Natural killer cell (primary cell): ENCODE measurements around the gene RCBTB2. TPM values are rescaled to one million over a fixed set of nuclear protein-coding genes. Genes with fewer than 3 reads are reported as not detected.

Source experiments
- ATAC-seq, 3 donors: fragments of 150-1000 bp in 2 of 3; fragments of 200-7000 bp in 1 of 3; cut with Tn5 transposase; 1 replicate in 1 of 3; 2 replicates in 2 of 3; pipeline ENCODE4 v1.10.0; 2021; ENCODE audit warnings: mild to moderate bottlenecking in 2 of 3, moderate library complexity in 2 of 3
- DNase-seq, 2 donors: peaks; one replicate each; pipeline versions ENCODE4 v3.0.0 to v3.0.0-alpha.2; 2013 to 2021; ENCODE audit warnings: mixed read lengths in 1 of 2
- H3K27ac ChIP-seq: one replicate; pipeline ENCODE4 v1.5.1; 2013; ENCODE audit warnings: mild to moderate bottlenecking, low read length
- H3K27me3 ChIP-seq: one replicate; pipeline ENCODE4 v1.6.1; 2013; ENCODE audit warnings: low read length; ENCODE audit not compliant: control insufficient read depth, insufficient read depth
- H3K36me3 ChIP-seq: one replicate; pipeline ENCODE4 v1.6.1; 2013; ENCODE audit warnings: low read length; ENCODE audit not compliant: control insufficient read depth, insufficient read depth
- H3K4me1 ChIP-seq: one replicate; pipeline ENCODE4 v1.6.1; 2013; ENCODE audit warnings: low read length; ENCODE audit not compliant: control insufficient read depth, insufficient read depth
- H3K4me3 ChIP-seq: one replicate; pipeline ENCODE4 v1.5.1; 2013; ENCODE audit warnings: low read length
- H3K9me3 ChIP-seq: one replicate; pipeline ENCODE4 v1.6.1; 2013; ENCODE audit warnings: low read length; ENCODE audit not compliant: control insufficient read depth, insufficient read depth
- H3K27ac Mint-ChIP-seq, 2 donors: one replicate each; pipeline ENCODE4 v1.8.0; 2022; ENCODE audit warnings: mild to moderate bottlenecking in 2 of 2, mixed read lengths in 2 of 2, moderate library complexity in 1 of 2
- H3K27me3 Mint-ChIP-seq, 2 donors: one replicate each; pipeline ENCODE4 v1.8.0; 2022; ENCODE audit warnings: low read depth in 2 of 2, mixed read lengths in 2 of 2
- H3K36me3 Mint-ChIP-seq: one replicate; pipeline ENCODE4 v1.8.0; 2022; ENCODE audit warnings: mixed read lengths
- H3K4me1 Mint-ChIP-seq, 2 donors: one replicate each; pipeline ENCODE4 v1.8.0; 2022; ENCODE audit warnings: mixed read lengths in 2 of 2
- H3K4me3 Mint-ChIP-seq: one replicate; pipeline ENCODE4 v1.8.0; 2022; ENCODE audit warnings: mild to moderate bottlenecking, moderate library complexity, mixed read lengths
- H3K9me3 Mint-ChIP-seq, 2 donors: one replicate each; pipeline ENCODE4 v1.8.0; 2022; ENCODE audit warnings: mixed read lengths in 2 of 2
- CTCF ChIP-seq: fragments of 200-600 bp; IDR thresholded peaks from one replicate; pipeline ENCODE4 v1.8.0; 2022; ENCODE audit warnings: antibody characterized with exemption
- WGBS: methylation state at CpG from one replicate; pipeline ENCODE4 v1.1.7; 2013; ENCODE audit warnings: missing lambda C conversion rate; ENCODE audit not compliant: insufficient coverage; 5-methylcytosine and 5-hydroxymethylcytosine counted together
- intact Hi-C: fragments of 100-400 bp; cut with micrococcal nuclease; formaldehyde crosslinking; loops from one replicate; pipeline ENCODE4 v1.14.2; 2022
- total RNA-seq, 4 donors: library from RNA; stranded (reverse); fragments of 120-200 nt in 1 of 4; gene quantifications; one replicate each; pipeline versions ENCODE4 v1.2.3 to v1.2.4, GENCODE V29; 2013 to 2022

Gene RCBTB2
- total RNA-seq, 3 donors from 2014 or later (not counting 1 experiment from before 2014, with no cell fraction given), result 21.9 to 27.1 (median 24.2) TPM

DNA sequence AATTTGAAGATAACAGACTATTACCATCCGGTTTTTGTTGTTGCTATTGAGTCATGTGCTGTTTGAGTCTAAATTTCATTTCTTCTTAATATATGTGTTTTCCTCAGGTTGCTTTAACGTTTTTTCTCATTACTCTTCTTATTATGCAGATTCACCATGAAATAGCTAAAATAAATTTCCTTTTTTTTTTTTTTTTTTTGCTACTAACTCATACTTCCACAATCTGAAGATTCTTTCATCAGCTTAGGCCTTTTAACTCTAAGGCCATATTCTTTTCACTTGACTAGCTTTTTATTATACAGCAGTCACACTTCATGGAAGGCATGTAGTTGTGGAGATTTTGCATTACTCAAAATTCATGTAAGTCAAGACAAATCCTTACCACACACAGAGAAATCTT is 23.9 kb upstream of the RCBTB2 start:
- no peak overlapping the region for H3K27ac ChIP-seq
- no peak for DNase-seq
- H3K4me3 Mint-ChIP-seq, result no peak overlapping the region
- no peak overlapping the region for H3K27ac Mint-ChIP-seq
- no peak overlapping the region for H3K4me3 ChIP-seq
- no peak for TF ChIP-seq CTCF
- H3K9me3 ChIP-seq, result peaks cover 6% of the 10 kb centered on the region
- ATAC-seq, result no peak
- intact Hi-C loops, result no loop called here
- no peaks in the 10 kb centered on the region for H3K36me3 ChIP-seq
- H3K9me3 Mint-ChIP-seq, result no peaks in the 10 kb centered on the region
- peaks cover 6% of the 10 kb centered on the region for H3K27me3 ChIP-seq
- H3K4me1 Mint-ChIP-seq, result peaks cover 20 to 25% of the 10 kb centered on the region in 2 donors
- H3K36me3 Mint-ChIP-seq, result peaks cover 5% of the 10 kb centered on the region
- 17% methylated on average over 1 of the region's 2 CpGs for WGBS
- H3K4me1 ChIP-seq, result peaks cover 8% of the 10 kb centered on the region
- no peaks in the 10 kb centered on the region for H3K27me3 Mint-ChIP-seq

DNA sequence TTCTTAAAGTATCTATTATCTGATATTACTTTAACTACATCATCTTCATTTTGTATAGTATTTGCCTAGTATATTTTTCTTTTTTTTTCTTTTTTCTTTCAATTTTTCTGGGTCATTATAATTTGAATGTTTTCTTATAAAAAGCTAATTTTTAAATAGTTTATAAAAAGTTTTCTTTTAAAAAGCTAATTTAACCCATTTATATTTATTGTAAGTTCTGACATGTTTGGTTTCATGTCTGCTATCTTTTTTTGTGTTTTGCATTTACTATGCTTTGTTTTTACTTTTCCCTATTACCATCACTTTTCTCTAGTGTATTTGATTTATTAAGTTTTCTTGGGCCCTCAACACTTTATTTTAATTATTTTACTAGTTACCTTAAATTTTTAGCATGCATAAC is 22.6 kb upstream of the RCBTB2 start:
- DNase-seq (no peak), ATAC-seq (no peak)
- no peaks in the 10 kb centered on the region for H3K4me1 ChIP-seq
- H3K27me3 ChIP-seq, result peaks cover 6% of the 10 kb centered on the region
- H3K9me3 ChIP-seq, result peaks cover 20% of the 10 kb centered on the region
- H3K4me1 Mint-ChIP-seq, result peaks cover 7 to 13% of the 10 kb centered on the region in 2 donors
- no peak overlapping the region for H3K27ac Mint-ChIP-seq
- H3K36me3 Mint-ChIP-seq, result peaks cover 5% of the 10 kb centered on the region
- H3K27me3 Mint-ChIP-seq, result no peaks in the 10 kb centered on the region
- H3K27ac ChIP-seq, result no peak overlapping the region
- intact Hi-C loops, result no loop called here
- no peak overlapping the region for H3K4me3 Mint-ChIP-seq
- no peaks in the 10 kb centered on the region for H3K36me3 ChIP-seq
- no peak for TF ChIP-seq CTCF
- no peak overlapping the region for H3K4me3 ChIP-seq
- no peaks in the 10 kb centered on the region for H3K9me3 Mint-ChIP-seq

DNA sequence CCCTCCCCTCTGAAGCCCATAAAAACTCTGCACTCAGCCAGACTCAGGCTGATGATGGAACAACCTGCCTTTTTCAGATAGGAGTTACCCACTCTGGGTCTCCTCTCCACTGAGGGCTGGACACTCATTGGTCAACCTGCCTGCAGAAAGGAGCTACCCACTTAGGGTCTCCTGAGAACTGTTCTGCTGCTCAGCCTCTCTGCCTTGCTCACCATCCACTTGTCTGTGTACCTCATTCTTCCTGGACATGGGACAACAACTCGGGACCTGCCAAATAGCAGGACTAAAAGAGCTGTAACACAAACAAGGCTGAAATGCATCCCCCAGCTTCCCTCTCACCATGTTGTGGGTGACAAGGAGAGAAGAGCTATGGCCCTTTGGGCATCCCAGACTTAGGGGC is 18.4 kb upstream of the RCBTB2 start:
- H3K36me3 Mint-ChIP-seq, result peaks cover 5% of the 10 kb centered on the region
- H3K4me1 Mint-ChIP-seq, result peaks cover 0 to 8% of the 10 kb centered on the region in 2 donors
- H3K4me3 Mint-ChIP-seq, result no peak overlapping the region
- intact Hi-C loops, result no loop called here
- H3K27ac Mint-ChIP-seq, result no peak overlapping the region
- DNase-seq (no peak), ATAC-seq (no peak)
- Histone ChIP-seq H3K36me3 (no peaks in the 10 kb centered on the region), H3K27me3 (peaks cover 2% of the 10 kb centered on the region), H3K4me3 (no peak overlapping the region), H3K9me3 (peaks cover 20% of the 10 kb centered on the region), H3K4me1 (no peaks in the 10 kb centered on the region), H3K27ac (no peak overlapping the region)
- TF ChIP-seq CTCF, result no peak
- no peaks in the 10 kb centered on the region for H3K27me3 Mint-ChIP-seq
- H3K9me3 Mint-ChIP-seq, result no peaks in the 10 kb centered on the region
- 92% methylated on average over 1 of the region's 1 CpG for WGBS

DNA sequence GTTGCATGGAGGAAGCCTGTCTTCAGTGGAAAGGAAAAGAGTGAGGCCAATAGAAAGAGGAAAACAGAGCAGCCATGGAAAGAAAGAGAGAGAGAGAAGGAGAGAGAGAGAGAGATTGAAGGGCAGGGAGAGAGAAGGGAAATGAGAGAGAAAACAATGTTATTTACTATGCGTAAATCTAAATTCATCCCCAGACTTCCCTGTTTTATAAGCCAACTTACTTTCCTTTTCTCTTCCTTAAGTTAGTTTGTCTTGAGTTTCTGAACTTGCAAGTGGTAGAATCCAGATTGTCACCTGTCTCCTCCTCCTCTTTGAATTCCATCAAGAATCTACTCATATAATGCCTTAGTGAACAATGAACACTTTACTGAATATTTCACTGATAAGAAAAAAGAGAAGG is 16.8 kb upstream of the RCBTB2 start:
- Mint-ChIP-seq H3K27me3 (no peaks in the 10 kb centered on the region), H3K4me1 (peaks cover 0 to 8% of the 10 kb centered on the region in 2 donors), H3K4me3 (no peak overlapping the region), H3K27ac (no peak overlapping the region), H3K36me3 (no peaks in the 10 kb centered on the region), H3K9me3 (no peaks in the 10 kb centered on the region)
- no CpG with 5 or more reads among the region's 1 CpG for WGBS
- TF ChIP-seq CTCF, result no peak
- Histone ChIP-seq H3K27ac (no peak overlapping the region), H3K9me3 (peaks cover 16% of the 10 kb centered on the region), H3K4me3 (no peak overlapping the region), H3K4me1 (no peaks in the 10 kb centered on the region), H3K36me3 (no peaks in the 10 kb centered on the region), H3K27me3 (no peaks in the 10 kb centered on the region)
- ATAC-seq, result no peak
- intact Hi-C loops, result no loop called here
- DNase-seq, result no peak
